ENCODE measurements around the gene PPM1B. TPM values are rescaled to one million over a fixed set of nuclear protein-coding genes. Genes with fewer than 3 reads are reported as not detected.

Gene PPM1B
- total RNA-seq, 4 donors from 2014 or later: 35.1 to 72.6 (median 61.5) TPM

GRCh38 chr2:44155666-44156446 is 12.8 kb upstream of the PPM1B start:
- Histone ChIP-seq H3K4me3 (no peak overlapping the region), H3K36me3 (no peaks in the 10 kb centered on the region), H3K4me1 (no peaks in the 10 kb centered on the region), H3K27ac (no peak overlapping the region), H3K27me3 (no peaks in the 10 kb centered on the region), H3K9me3 (no peaks in the 10 kb centered on the region)
- no peak for DNase-seq (ENCODE audit: low spot score in 2 of 2)
- 86 to 93% methylated on average over 5 of the region's 5 CpGs for WGBS, 2 donors
- TF ChIP-seq CTCF (IDR thresholded peaks at IDR 0.05) (no peak), POLR2A (IDR thresholded peaks at IDR 0.05) (no peak), EP300 (IDR thresholded peaks at IDR 0.05) (no peak)

GRCh38 chr2:44163777-44164176 is 4.9 kb upstream of the PPM1B start:
- TF ChIP-seq EP300 (IDR thresholded peaks at IDR 0.05) (no peak), POLR2A (IDR thresholded peaks at IDR 0.05) (no peak), CTCF (IDR thresholded peaks at IDR 0.05) (no peak)
- H3K27me3 ChIP-seq: no peaks in the 10 kb centered on the region
- 69 to 73% methylated on average over 2 of the region's 2 CpGs for whole genome bisulfite sequencing, 2 donors
- no peak overlapping the region for H3K27ac ChIP-seq
- H3K4me1 ChIP-seq: peaks cover 0 to 5% (median 0%) of the 10 kb centered on the region in 4 donors
- DNase-seq (ENCODE audit: low spot score in 2 of 2): no peak
- peaks cover 0 to 6% (median 0%) of the 10 kb centered on the region in 4 donors for H3K9me3 ChIP-seq
- no peak overlapping the region for H3K4me3 ChIP-seq
- H3K36me3 ChIP-seq: no peaks in the 10 kb centered on the region

GRCh38 chr2:44164617-44165016 is 4.1 kb upstream of the PPM1B start:
- Histone ChIP-seq H3K36me3 (no peaks in the 10 kb centered on the region), H3K27ac (no peak overlapping the region), H3K27me3 (no peaks in the 10 kb centered on the region), H3K4me1 (peaks cover 0 to 5% (median 0%) of the 10 kb centered on the region in 4 donors), H3K4me3 (no peak overlapping the region), H3K9me3 (peaks cover 0 to 6% (median 0%) of the 10 kb centered on the region in 4 donors)
- 94 to 99% methylated on average over 3 of the region's 3 CpGs for WGBS, 2 donors
- no peak for TF ChIP-seq POLR2A (IDR thresholded peaks at IDR 0.05)
- no peak for TF ChIP-seq EP300 (IDR thresholded peaks at IDR 0.05)
- TF ChIP-seq CTCF (IDR thresholded peaks at IDR 0.05): no peak
- DNase-seq (ENCODE audit: low spot score in 2 of 2): no peak

GRCh38 chr2:44166096-44166495 is 2.6 kb upstream of the PPM1B start:
- 50 to 56% methylated on average over 23 of the region's 23 CpGs for WGBS, 2 donors
- TF ChIP-seq CTCF (IDR thresholded peaks at IDR 0.05) (no peak), POLR2A (IDR thresholded peaks at IDR 0.05) (no peak), EP300 (IDR thresholded peaks at IDR 0.05) (no peak)
- H3K36me3 ChIP-seq: no peaks in the 10 kb centered on the region
- no peak overlapping the region for H3K27ac ChIP-seq
- H3K4me3 ChIP-seq: no peak overlapping the region
- peaks cover 0 to 6% (median 0%) of the 10 kb centered on the region in 4 donors for H3K9me3 ChIP-seq
- H3K4me1 ChIP-seq: peaks cover 0 to 7% (median 4%) of the 10 kb centered on the region in 4 donors
- DNase-seq (ENCODE audit: low spot score in 2 of 2): no peak
- no peaks in the 10 kb centered on the region for H3K27me3 ChIP-seq

- Histone ChIP-seq H3K4me1 (peaks cover 0 to 20% (median 16%) of the 10 kb centered on the region in 4 donors), H3K9me3 (peaks cover 0 to 6% (median 0%) of the 10 kb centered on the region in 4 donors), H3K27me3 (no peaks in the 10 kb centered on the region), H3K27ac (peak overlapping the region; percentile 95 to 99 (median 98)), H3K4me3 (peak overlapping the region; percentile 43 to 72 (median 51)), H3K36me3 (no peaks in the 10 kb centered on the region)
- 34 to 37% methylated on average over 18 of the region's 18 CpGs for WGBS, 2 donors
- DNase-seq (ENCODE audit: low spot score in 2 of 2): peak in 1 of 2 donors; percentile 12
- TF ChIP-seq POLR2A (IDR thresholded peaks at IDR 0.05) (no peak), EP300 (IDR thresholded peaks at IDR 0.05) (no peak), CTCF (IDR thresholded peaks at IDR 0.05) (no peak)
Observed at GRCh38 chr2:44167311-44167907, 1.3 kb upstream of the PPM1B start.
